Keratinocyte (primary cell): ENCODE measurements around the gene ATP6V0D1. TPM values are rescaled to one million over a fixed set of nuclear protein-coding genes. Genes with fewer than 3 reads are reported as not detected.
"Not testable (repeated sequence)": the region's sequence is repeated elsewhere in the genome, so short reads cannot be mapped to it uniquely, and the experiment has no call there.

Experiments used
- DNase-seq: peaks from one replicate; pipeline ENCODE4 v3.0.0-alpha.2; 2011; ENCODE audit warnings: low read depth, missing footprints, low spot score
- FAIRE-seq: peaks from 2 replicates; lab custom pipeline; 2011; peaks lifted over from hg19 to GRCh38; lab: Jason Lieb, UNC
- H2AFZ ChIP-seq: 2 replicates; pipeline ENCODE4 v1.6.0; 2012; ENCODE audit warnings: low read length, control low read depth, inconsistent platforms; ENCODE audit not compliant: control insufficient read depth
- H3K27ac ChIP-seq: 2 replicates; pipeline ENCODE4 v1.5.1; 2011; ENCODE audit warnings: low read length; ENCODE audit not compliant: control insufficient read depth, insufficient read depth
- H3K27me3 ChIP-seq: 3 replicates; pipeline ENCODE4 v1.6.0; 2011; ENCODE audit warnings: low read length; ENCODE audit not compliant: control insufficient read depth, insufficient read depth; ENCODE audit errors: extremely low read depth
- H3K36me3 ChIP-seq, 2 experiments: 2 replicates in 1 of 2; 3 replicates in 1 of 2; pipeline ENCODE4 v1.5.1; 2011; ENCODE audit warnings: low read length in 2 of 2, mild to moderate bottlenecking in 1 of 2; ENCODE audit not compliant: control insufficient read depth in 2 of 2, insufficient read depth in 2 of 2; ENCODE audit errors: extremely low read depth in 1 of 2
- H3K4me1 ChIP-seq: 3 replicates; pipeline ENCODE4 v1.5.1; 2011; ENCODE audit warnings: low read length; ENCODE audit not compliant: control insufficient read depth, insufficient read depth; ENCODE audit errors: extremely low read depth
- H3K4me2 ChIP-seq: 3 replicates; pipeline ENCODE4 v1.6.0; 2011; ENCODE audit warnings: low read depth, low read length; ENCODE audit not compliant: control insufficient read depth, insufficient read depth; ENCODE audit errors: extremely low read depth
- H3K4me3 ChIP-seq, 3 experiments: fragments of 200-600 bp in 1 of 3; sonication (generic) in 1 of 3; 2 replicates in 2 of 3; 3 replicates in 1 of 3; pipeline ENCODE4 v1.5.1; 2011 to 2016; ENCODE audit warnings: low read length in 3 of 3, mild to moderate bottlenecking in 3 of 3, control low read depth in 2 of 3, inconsistent platforms in 1 of 3, low read depth in 1 of 3, mixed read lengths in 1 of 3, mixed run types in 1 of 3, moderate library complexity in 1 of 3; ENCODE audit not compliant: control insufficient read depth in 2 of 3, insufficient read depth in 2 of 3; ENCODE audit errors: extremely low read depth in 1 of 3
- H3K79me2 ChIP-seq: 2 replicates; pipeline ENCODE4 v1.6.0; 2012; ENCODE audit warnings: low read length; ENCODE audit not compliant: control insufficient read depth, insufficient read depth
- H3K9ac ChIP-seq: 3 replicates; pipeline ENCODE4 v1.6.0; 2011; ENCODE audit warnings: low read length; ENCODE audit not compliant: control insufficient read depth, insufficient read depth; ENCODE audit errors: extremely low read depth
- H3K9me1 ChIP-seq: 3 replicates; pipeline ENCODE4 v1.6.0; 2011; ENCODE audit warnings: low read length; ENCODE audit not compliant: control insufficient read depth, insufficient read depth; ENCODE audit errors: extremely low read depth
- H3K9me3 ChIP-seq: 2 replicates; pipeline ENCODE4 v1.5.1; 2012; ENCODE audit warnings: low read depth, low read length; ENCODE audit not compliant: control insufficient read depth
- H4K20me1 ChIP-seq: 3 replicates; pipeline ENCODE4 v1.6.0; 2011; ENCODE audit warnings: low read length; ENCODE audit not compliant: control insufficient read depth, insufficient read depth; ENCODE audit errors: extremely low read depth
- EZH2 ChIP-seq: IDR thresholded peaks from one replicate; pipeline ENCODE4 v1.6.1; 2012; ENCODE audit warnings: inconsistent platforms, mild to moderate bottlenecking, low read length, moderate library complexity
- dilution Hi-C: fragments of 300-500 bp; cut with MboI; formaldehyde crosslinking; loops from one replicate; pipeline ENCODE4 v1.7.0; 2020; ENCODE audit warnings: low sequenced_read_pairs; ENCODE audit not compliant: extremely low pct_ligation_motif_present
- polyA plus RNA-seq, 5 experiments: library from polyadenylated mRNA; depleted of rRNA in 3 of 5; stranded (reverse) in 3 of 5; stranded (forward) in 1 of 5; unstranded in 1 of 5; fragments of >200 nt; gene quantifications; 1 replicate in 1 of 5; 2 replicates in 3 of 5; 3 replicates in 1 of 5; pipeline versions ENCODE4 v1.2.1 to v1.2.3, GENCODE V29; 2011 to 2012; ENCODE audit warnings: missing spikeins in 2 of 5, low read depth in 1 of 5, low replicate concordance in 1 of 5
- TF ChIP-seq, protein P1 (sequence below), 3 experiments: IDR thresholded peaks in 1 of 3; conservative IDR thresholded peaks in 1 of 3; optimal IDR thresholded peaks in 1 of 3; 2 replicates in 2 of 3; 3 replicates in 1 of 3; pipeline versions ENCODE3 to v1.5.1; 2011; ENCODE audit warnings: low read length in 3 of 3, mild to moderate bottlenecking in 3 of 3, moderate library complexity in 2 of 3, control low read depth in 1 of 3, inconsistent platforms in 1 of 3; ENCODE audit not compliant: insufficient read depth in 2 of 3; ENCODE audit errors: extremely low read depth in 1 of 3

Gene ATP6V0D1
- polyA plus RNA-seq, 1 donor (not counting 4 experiments of a cell fraction or from before 2014, with no cell fraction given) = 97.1 TPM

DNA sequence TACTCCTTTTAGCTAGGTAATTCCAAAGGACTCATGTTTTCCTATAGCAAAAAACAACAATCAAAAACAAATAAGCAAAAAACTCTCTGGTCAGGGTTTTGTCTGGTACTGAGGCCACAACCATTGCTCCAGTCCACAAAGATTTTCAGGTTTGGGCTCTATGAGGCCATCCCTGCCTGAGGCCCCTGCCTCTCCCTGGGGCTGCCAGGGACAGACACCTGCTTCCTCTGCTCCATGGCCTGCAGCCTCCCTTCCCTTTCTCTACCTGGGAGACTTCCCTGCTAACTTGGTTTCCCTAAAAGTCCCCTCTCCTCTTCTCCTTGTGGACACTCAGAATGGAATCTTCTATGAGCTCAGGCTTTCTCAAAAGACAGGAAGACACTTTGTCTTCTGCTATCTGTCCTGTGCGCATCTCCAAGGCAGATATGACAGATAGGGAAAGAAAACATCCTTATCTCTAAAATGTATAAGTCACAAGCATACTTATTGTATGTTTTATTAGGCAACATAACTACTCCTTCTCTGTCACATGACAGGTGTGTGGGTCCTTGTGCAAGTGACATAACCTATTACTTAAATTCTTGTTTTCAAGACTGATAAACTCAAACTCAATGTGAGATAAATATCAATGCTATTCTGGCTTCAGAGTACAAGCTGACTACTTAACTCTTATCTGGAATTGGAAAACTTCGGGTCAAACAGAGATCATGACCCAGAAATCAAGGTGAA is 63.5 kb downstream of the ATP6V0D1 start:
- H3K9ac ChIP-seq = no peak overlapping the region
- H3K36me3 ChIP-seq = no peaks in the 10 kb centered on the region
- H3K27ac ChIP-seq = no peak overlapping the region
- dilution Hi-C loops = no loop called here
- DNase-seq (no peak), FAIRE-seq (no peak)
- no peaks in the 10 kb centered on the region for H4K20me1 ChIP-seq
- no peaks in the 10 kb centered on the region for H3K79me2 ChIP-seq
- no peak overlapping the region for H3K4me2 ChIP-seq
- TF ChIP-seq, protein P1, sequence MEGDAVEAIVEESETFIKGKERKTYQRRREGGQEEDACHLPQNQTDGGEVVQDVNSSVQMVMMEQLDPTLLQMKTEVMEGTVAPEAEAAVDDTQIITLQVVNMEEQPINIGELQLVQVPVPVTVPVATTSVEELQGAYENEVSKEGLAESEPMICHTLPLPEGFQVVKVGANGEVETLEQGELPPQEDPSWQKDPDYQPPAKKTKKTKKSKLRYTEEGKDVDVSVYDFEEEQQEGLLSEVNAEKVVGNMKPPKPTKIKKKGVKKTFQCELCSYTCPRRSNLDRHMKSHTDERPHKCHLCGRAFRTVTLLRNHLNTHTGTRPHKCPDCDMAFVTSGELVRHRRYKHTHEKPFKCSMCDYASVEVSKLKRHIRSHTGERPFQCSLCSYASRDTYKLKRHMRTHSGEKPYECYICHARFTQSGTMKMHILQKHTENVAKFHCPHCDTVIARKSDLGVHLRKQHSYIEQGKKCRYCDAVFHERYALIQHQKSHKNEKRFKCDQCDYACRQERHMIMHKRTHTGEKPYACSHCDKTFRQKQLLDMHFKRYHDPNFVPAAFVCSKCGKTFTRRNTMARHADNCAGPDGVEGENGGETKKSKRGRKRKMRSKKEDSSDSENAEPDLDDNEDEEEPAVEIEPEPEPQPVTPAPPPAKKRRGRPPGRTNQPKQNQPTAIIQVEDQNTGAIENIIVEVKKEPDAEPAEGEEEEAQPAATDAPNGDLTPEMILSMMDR (optimal IDR thresholded peaks at IDR 0.05 in 1 of 3, IDR thresholded peaks at IDR 0.05 in 1 of 3, conservative IDR thresholded peaks at IDR 0.05 in 1 of 3; ENCODE audit: extremely low read depth in 1 of 3, insufficient read depth in 2 of 3, low read length in 3 of 3) = no peak
- TF ChIP-seq EZH2 = no peak
- no peak overlapping the region for H2AFZ ChIP-seq
- H3K9me1 ChIP-seq = no peaks in the 10 kb centered on the region
- no peak overlapping the region for H3K4me3 ChIP-seq
- H3K4me1 ChIP-seq = peaks cover 6% of the 10 kb centered on the region
- no peaks in the 10 kb centered on the region for H3K27me3 ChIP-seq
- no peaks in the 10 kb centered on the region for H3K9me3 ChIP-seq

- no peak for DNase-seq
- no peaks in the 10 kb centered on the region for H3K9me3 ChIP-seq
- peak within 1 kb of the TSS; percentile 68 for H3K27ac ChIP-seq
- H3K79me2 ChIP-seq = no peaks in the 10 kb centered on the region
- no peak for FAIRE-seq
- H3K4me3 ChIP-seq = peak within 1 kb of the TSS; percentile 70 to 76 (median 72)
- peak within 1 kb of the TSS; percentile 83 for H2AFZ ChIP-seq
- H3K9ac ChIP-seq = peak within 1 kb of the TSS; percentile 83
- no peaks in the 10 kb centered on the region for H3K9me1 ChIP-seq
- H4K20me1 ChIP-seq = no peaks in the 10 kb centered on the region
- H3K4me1 ChIP-seq = peaks cover 6% of the 10 kb centered on the region
- no peaks in the 10 kb centered on the region for H3K36me3 ChIP-seq
- TF ChIP-seq, protein P1 (optimal IDR thresholded peaks at IDR 0.05 in 1 of 3, IDR thresholded peaks at IDR 0.05 in 1 of 3, conservative IDR thresholded peaks at IDR 0.05 in 1 of 3; ENCODE audit: extremely low read depth in 1 of 3, insufficient read depth in 2 of 3, low read length in 3 of 3) = peak; percentile 37 to 91 (median 77)
- TF ChIP-seq EZH2 = no peak
- no peaks in the 10 kb centered on the region for H3K27me3 ChIP-seq
- H3K4me2 ChIP-seq = peak within 1 kb of the TSS; percentile 90
- dilution Hi-C loops = no loop called here
These were observed 64.8 kb downstream of the ATP6V0D1 start, which contains the start of gene ZDHHC1 for GRCh38 chr16:67415872-67416793. ZDHHC1 (minus strand) TSS chr16:67416477; CDS start chr16:67407775, 8,702 bp downstream.

GRCh38 chr16:67415421-67415820 is 65.5 kb downstream of the ATP6V0D1 start:
- H2AFZ ChIP-seq, H3K27me3 ChIP-seq, dilution Hi-C loops, H4K20me1 ChIP-seq, H3K79me2 ChIP-seq, DNase-seq, H3K4me1 ChIP-seq, FAIRE-seq, H3K9me3 ChIP-seq, H3K9me1 ChIP-seq, H3K36me3 ChIP-seq: not testable (repeated sequence)
- H3K9ac ChIP-seq = peak overlapping the region; percentile 83
- H3K27ac ChIP-seq = peak overlapping the region; percentile 68
- peak overlapping the region; percentile 70 to 76 (median 72) for H3K4me3 ChIP-seq
- H3K4me2 ChIP-seq = peak overlapping the region; percentile 90
